Activated CD4-positive, alpha-beta T cell treated with anti-CD3 and anti-CD28 coated beads for 48 hours (primary cell): ENCODE data around the gene RHOV.

Experiments
- DNase-seq: peaks from one replicate; pipeline ENCODE4 v3.0.0-alpha.2; 2020

Gene RHOV

GRCh38 chr15:40902605-40903561, 28.8 kb upstream of the RHOV start:
- DNase-seq, result no peak

GRCh38 chr15:40901053-40901443, 27.0 kb upstream of the RHOV start:
- no peak for DNase-seq

GRCh38 chr15:40900256-40901052, 26.4 kb upstream of the RHOV start:
- no peak for DNase-seq

GRCh38 chr15:40899536-40900207, 25.6 kb upstream of the RHOV start:
- DNase-seq, result no peak

DNA sequence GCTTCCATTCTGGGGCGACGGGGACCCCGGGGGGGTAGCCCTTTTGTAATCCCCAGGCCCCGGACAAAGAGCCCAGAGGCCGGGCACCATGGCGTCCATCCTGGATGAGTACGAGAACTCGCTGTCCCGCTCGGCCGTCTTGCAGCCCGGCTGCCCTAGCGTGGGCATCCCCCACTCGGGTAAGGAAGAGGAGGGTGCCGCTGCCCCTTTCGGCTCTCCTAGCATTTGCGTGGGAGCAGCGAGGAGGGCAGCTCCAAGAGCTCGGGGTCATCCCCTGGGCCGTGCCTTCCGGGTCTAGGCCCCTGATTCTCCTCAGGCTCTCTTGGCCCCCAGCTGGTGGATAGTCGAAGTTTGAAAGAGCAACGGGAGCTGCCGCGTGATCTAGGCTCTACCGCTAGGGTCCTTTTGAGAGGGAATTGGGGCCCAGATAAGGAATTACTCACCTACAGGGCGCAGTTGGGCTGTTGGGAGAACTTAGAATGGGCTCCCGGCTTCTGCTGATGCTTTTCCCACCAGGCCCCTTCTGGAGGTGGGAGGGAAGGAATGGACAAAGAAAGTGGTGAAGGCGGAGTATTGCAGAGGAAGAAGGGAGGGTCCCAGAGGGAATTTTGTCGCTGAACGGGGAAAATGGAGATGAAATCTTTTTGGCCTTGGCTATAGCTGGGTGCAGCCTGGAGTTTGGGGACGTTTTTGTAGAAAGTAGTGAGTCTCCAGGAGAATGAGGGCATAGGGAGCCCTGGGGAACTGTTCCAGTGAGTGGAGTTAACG, 20.8 kb upstream of the RHOV start:
- peak; percentile 77 for DNase-seq

DNA sequence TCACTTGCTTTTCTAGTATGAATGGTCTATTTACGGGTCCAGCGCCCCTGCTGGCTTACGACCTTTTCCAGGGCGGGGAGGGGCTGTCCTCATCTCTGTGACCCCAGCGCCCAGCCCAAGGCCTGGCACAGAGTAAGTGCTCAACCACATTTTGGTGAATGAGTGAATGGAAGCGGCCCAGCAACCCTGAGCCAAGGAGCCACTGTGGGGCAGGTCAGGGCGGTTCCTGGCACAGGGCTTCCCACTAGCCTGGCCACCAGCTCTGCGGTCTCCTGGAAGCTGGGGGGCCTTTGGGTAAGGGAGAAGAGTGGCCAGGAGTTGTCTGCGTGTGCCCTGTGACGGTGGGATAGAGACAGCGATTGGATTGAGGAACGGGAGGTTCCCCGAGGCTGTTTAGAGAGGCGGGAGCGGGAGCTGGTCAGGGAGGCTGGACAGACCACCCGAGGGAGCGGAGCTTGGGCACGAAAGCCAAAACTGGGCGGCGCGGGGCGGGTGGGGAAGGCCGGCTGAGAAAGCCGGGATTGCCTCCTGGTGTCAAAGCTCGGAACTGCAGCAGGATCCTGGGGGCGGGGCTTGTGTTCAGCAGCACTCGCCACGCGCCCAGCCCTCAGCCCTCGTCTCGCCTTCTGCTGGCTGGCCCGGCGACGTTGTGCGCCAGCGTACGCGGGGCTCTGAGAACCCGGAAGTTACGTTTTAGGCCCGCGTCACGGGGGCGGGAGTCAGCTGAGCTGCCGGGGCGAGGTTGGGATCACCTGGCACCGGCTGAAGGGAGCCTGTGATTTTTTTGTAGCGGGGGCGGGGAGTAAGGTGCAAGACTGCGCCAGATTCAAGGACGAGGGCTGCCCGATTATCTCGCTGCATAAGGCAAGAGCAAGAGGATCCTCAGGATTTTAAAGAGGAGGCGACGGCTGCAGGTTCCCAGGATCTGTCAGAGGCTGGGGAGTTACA, 20.0 kb upstream of the RHOV start, which contains the start of gene VPS18:
Gene VPS18, plus strand, starts transcription at position 718 of the 948 bp plus-strand sequence. CDS start 319 bp downstream, outside the sequence.
- DNase-seq, result peak; percentile 99

DNA sequence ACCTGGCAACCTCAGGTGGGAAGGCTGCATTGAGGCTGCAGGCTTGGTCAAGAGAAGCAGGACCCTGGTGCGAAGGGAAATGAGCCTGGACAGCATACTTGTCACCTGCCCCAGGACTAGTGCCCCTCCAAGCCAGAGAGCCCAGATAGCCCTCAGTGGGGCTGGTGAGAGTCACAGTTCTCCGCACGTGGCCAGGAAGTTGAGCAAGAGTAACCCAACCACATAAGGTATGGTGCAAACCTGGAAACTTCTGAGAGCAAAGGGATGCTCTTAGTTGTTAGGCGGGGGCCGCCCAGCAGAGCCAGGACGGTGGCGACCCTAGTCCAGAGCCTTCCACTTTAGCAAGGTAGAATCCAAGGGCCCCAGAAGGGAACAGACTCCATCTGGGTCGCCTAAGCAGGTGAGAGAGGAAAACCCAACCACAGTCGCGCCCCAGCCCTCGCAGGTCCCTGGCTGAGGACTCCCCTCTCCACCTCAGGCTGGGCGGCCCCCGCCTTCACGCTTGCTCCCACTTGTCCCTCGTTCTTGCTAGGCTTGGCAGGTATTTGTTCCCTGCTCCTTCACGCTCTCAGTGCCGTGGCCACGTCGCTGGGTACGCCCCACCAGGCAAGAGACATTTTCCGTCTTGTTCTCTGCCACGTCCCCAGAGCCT, 19.1 kb upstream of the RHOV start:
- no peak for DNase-seq

DNA sequence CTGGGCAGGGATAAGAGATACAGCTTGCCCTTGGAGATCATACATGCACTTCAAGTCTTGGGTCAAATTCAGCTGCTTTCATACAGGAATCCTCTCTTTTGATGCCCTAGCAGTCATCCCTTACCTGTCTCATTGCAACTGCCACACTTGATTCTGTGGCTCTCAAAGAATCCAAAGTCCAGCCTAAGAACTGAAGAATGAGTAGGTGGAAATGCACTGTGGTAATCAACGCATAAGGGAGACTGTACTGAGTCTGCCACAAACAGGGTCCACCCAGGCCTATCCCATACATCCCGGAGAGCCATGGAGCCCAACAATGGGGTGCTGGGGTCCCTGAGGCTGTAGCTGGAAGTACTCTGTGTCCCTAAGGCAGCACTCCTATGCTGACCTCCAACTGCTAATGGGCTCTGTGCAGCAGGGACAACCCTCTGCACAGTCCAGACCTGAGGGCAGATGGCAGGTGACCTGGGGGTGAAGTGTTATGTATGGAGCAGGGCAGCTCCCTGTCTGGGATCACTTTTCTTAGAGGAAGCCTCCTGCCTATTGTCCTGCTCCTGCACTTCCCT, 18.5 kb upstream of the RHOV start:
- no peak for DNase-seq

DNA sequence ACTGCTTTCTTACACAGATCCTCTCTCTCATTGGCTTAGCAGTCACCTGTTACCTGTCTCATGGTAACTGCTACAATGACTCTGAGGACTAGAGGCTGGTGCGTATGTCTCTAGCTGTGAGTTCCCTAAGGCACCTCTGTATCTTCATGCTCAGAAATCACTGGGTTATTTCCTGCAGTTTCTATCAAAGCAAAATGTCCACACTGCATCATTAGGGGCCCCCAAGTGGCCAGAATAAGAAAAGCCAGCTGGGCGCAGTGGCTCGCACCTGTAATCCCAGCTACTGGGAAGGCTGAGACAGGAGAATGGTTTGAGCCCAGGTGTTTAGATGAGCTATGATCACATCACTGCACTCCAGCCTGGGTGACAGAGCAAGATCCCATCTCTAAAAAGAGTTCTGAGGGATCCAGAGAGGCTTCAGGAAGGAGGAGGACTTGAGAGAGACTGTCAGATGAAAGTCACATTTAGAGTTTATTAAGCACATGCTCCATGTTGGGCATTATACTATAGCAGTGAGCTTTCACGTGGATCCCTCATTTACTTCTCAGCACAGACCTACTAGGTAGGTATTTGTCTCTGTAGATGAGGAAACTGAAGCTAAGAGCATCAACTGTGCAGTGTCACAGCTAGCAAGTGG, 17.9 kb upstream of the RHOV start:
- DNase-seq, result peak; percentile 32

- no peak for DNase-seq
Measured at GRCh38 chr15:40891138-40891537, 17.1 kb upstream of the RHOV start.

GRCh38 chr15:40889112-40889511, 15.1 kb upstream of the RHOV start:
- DNase-seq, result no peak

DNA sequence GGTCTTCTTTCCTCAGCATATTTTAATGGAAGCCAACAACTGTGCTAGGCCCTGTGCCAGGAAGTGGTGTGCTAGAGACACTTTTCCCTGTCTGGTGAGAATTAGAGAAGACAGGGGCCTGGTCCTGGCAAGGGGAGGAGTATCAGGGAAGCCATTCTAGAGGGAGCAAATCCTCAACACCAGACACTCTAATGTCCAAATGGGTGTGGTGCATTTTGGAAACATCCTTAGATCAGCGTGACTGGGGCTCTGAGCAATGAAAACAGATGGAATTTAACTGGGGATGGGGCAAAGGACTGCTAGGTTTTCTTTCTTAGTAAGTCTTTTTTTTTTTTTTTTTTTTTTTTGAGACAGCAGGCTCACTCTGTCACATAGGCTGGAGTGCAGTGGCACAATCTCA, 12.6 kb upstream of the RHOV start:
- DNase-seq, result no peak

DNA sequence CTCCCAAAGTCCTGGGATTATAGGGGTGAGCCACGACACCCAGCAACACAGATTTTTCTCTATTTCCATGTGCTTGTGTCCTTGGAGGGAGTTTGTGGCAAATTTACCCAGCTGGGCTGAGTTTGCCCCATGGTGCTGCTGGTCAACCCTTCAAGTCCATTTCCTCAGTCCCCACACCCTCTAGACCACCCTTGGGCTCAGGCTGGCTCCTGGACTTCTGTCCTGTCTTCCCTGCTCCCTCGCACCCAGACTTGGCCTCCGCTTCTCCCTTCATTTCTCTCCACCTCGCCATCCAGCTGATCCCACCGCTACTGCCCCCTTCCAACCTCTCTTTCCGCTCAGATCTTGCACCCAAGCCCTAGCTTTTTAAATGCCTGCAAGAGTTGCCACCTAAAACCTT, 7.3 kb upstream of the RHOV start:
- DNase-seq, result no peak

GRCh38 chr15:40879609-40880008, 5.6 kb upstream of the RHOV start:
- no peak for DNase-seq

- DNase-seq, result peak; percentile 51
Measured at GRCh38 chr15:40878785-40879184, 4.8 kb upstream of the RHOV start.

GRCh38 chr15:40877694-40878093, 3.7 kb upstream of the RHOV start:
- DNase-seq, result no peak

- no peak for DNase-seq
Measured at GRCh38 chr15:40875991-40876730, 2.1 kb upstream of the RHOV start.

- no peak for DNase-seq
Measured at GRCh38 chr15:40872791-40873693, 992 bp downstream of the RHOV start.
